Measurements from ENCODE around the gene BCL11B. TPM values are rescaled to one million over a fixed set of nuclear protein-coding genes. Genes with fewer than 3 reads are reported as not detected.

The BCL11B gene
- total and polyA plus RNA-seq, 5 donors from 2014 or later = 5.3 to 210 (median 5.6) TPM

DNA sequence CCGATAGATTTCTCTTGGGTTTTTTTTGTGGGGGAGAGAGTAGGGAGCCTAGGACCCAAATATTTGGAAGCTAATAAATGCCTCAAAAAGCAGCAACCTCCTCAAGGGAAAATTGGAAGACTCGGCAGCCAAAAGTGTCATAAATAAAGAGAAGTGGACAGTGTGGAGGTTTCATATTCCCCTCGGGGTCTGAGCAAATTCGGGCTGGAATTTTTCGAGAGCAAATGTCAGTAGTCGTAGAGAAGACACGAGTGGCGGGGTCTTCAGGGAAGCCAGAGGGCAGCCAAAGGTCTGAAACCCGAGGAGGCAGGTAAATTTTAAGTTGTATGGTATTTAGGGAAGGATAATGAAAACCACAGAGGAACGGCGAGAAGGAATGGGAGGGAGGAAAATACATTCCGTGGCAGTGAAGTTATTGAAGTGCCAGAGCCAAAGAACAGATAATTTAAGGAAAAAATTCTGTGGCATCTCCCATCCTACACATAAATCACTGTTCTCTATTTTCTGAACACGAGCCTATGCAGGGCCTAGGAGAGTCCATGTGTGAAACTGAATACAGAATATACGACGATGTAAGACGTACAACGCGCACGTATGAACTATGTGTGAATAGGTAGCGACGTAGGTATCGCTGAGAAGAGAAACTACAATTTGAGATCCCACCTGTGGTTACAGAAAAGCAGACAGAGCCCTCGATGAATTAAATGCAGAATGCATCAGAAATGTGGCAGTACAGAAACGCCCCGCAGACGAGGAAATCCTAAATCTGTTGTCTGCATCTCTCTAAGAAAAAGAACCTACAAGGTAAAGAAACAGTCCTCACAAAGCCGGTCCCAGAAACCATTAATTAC lies 12.9 kb downstream of the BCL11B start:
- H3K27ac ChIP-seq (ENCODE audit: insufficient read depth, low read length, poor library complexity, severe bottlenecking) = peak overlapping the region; percentile 99
- H3K4me1 ChIP-seq (ENCODE audit: control insufficient read depth, insufficient read depth, low read length, poor library complexity, severe bottlenecking) = peaks cover 100% of the 10 kb centered on the region
- H3K9me3 Mint-ChIP-seq = peaks cover 0 to 1% (median 0%) of the 10 kb centered on the region in 7 donors
- H3K36me3 Mint-ChIP-seq = peaks cover 70% of the 10 kb centered on the region
- H3K27ac Mint-ChIP-seq = peak overlapping the region; percentile 100
- DNase-seq = peak; percentile 59 to 83 (median 78)
- no peaks in the 10 kb centered on the region for H3K9me3 ChIP-seq (ENCODE audit: control insufficient read depth in 2 of 2, low read length in 2 of 2)
- no peaks in the 10 kb centered on the region for H3K27me3 ChIP-seq (ENCODE audit: control insufficient read depth, insufficient read depth, low read length)
- peak overlapping the region; percentile 94 to 99 (median 96) for H3K4me3 Mint-ChIP-seq
- peaks cover 6% of the 10 kb centered on the region for H3K27me3 Mint-ChIP-seq
- peak overlapping the region; percentile 99 for H3K4me3 ChIP-seq (ENCODE audit: low read depth, low read length)
- peak; percentile 53 to 62 for ATAC-seq (ENCODE audit: low read depth in 2 of 2)
- peaks cover 18 to 99% (median 70%) of the 10 kb centered on the region in 4 donors for H3K4me1 Mint-ChIP-seq
- H3K36me3 ChIP-seq (ENCODE audit: control insufficient read depth, insufficient read depth, low read length) = peaks cover 40% of the 10 kb centered on the region

DNA sequence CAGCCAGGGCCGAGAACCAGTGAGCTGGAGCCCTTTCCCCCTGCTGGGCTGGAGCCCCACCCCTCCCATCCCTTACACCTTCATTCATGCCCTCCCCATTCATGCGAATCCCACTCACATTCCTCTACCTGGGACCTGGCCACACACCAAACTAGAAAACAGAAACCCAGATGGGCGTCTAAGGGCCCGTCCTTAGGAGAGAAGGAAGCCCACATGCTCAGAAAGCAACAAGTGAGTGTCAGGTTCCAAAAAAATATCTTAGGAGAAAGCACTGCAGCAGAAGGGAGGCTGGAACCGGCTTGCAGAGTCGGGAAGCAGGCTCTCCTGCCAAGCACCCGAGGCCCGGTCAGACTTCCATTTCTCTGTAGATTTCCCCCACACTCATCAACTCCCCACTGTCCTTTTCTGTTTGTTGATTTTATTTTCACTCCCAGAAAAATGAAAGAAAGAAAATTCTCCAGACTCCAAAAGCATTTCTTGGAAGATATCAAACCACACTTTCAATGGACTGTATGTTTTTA lies 13.6 kb downstream of the BCL11B start:
- peak in 2 of 3 donors; percentile 16 to 17 for DNase-seq
- Histone ChIP-seq H3K27me3 (ENCODE audit: control insufficient read depth, insufficient read depth, low read length) (no peaks in the 10 kb centered on the region), H3K4me3 (ENCODE audit: low read depth, low read length) (peak overlapping the region; percentile 99), H3K27ac (ENCODE audit: insufficient read depth, low read length, poor library complexity, severe bottlenecking) (peak overlapping the region; percentile 99), H3K36me3 (ENCODE audit: control insufficient read depth, insufficient read depth, low read length) (peaks cover 44% of the 10 kb centered on the region), H3K9me3 (ENCODE audit: control insufficient read depth in 2 of 2, low read length in 2 of 2) (no peaks in the 10 kb centered on the region), H3K4me1 (ENCODE audit: control insufficient read depth, insufficient read depth, low read length, poor library complexity, severe bottlenecking) (peaks cover 100% of the 10 kb centered on the region)
- Mint-ChIP-seq H3K36me3 (peaks cover 69% of the 10 kb centered on the region), H3K27me3 (peaks cover 6% of the 10 kb centered on the region), H3K27ac (peak overlapping the region; percentile 100), H3K9me3 (peaks cover 0 to 1% (median 0%) of the 10 kb centered on the region in 7 donors), H3K4me3 (peak overlapping the region; percentile 94 to 99 (median 96)), H3K4me1 (peaks cover 16 to 99% (median 68%) of the 10 kb centered on the region in 4 donors)
- no peak for ATAC-seq (ENCODE audit: low read depth in 2 of 2)

DNA sequence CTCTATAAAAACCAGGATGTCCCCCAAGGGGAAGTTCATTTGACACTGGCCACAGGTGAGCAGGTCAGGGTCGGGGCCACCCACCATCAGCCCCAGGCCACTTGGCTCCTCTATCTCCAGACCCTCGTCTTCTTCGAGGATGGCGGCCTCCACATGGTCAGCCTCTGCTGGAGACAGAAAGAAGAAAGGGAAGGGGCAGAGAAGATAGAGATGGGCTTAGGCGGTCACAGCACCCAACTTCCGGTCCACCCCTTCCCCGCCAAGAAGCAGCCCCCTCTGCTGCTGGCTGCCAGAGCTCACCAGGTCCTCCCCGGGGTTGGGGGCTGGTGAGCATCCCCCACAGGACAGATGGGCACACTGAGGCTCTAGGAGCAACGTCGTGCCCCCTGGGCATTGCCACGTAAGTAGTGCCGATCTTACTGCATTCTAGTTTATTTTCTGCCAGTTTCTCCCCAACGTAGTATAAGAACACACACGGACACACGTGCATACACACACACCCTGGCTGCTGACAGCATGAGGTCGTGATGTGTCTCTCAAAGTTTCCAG lies 14.2 kb downstream of the BCL11B start:
- H3K4me1 Mint-ChIP-seq = peaks cover 16 to 99% (median 72%) of the 10 kb centered on the region in 4 donors
- Histone ChIP-seq H3K27me3 (ENCODE audit: control insufficient read depth, insufficient read depth, low read length) (no peaks in the 10 kb centered on the region), H3K9me3 (ENCODE audit: control insufficient read depth in 2 of 2, low read length in 2 of 2) (no peaks in the 10 kb centered on the region), H3K36me3 (ENCODE audit: control insufficient read depth, insufficient read depth, low read length) (peaks cover 44% of the 10 kb centered on the region), H3K4me1 (ENCODE audit: control insufficient read depth, insufficient read depth, low read length, poor library complexity, severe bottlenecking) (peaks cover 100% of the 10 kb centered on the region), H3K4me3 (ENCODE audit: low read depth, low read length) (peak overlapping the region; percentile 99), H3K27ac (ENCODE audit: insufficient read depth, low read length, poor library complexity, severe bottlenecking) (peak overlapping the region; percentile 99)
- H3K27me3 Mint-ChIP-seq = peaks cover 5% of the 10 kb centered on the region
- H3K36me3 Mint-ChIP-seq = peaks cover 72% of the 10 kb centered on the region
- H3K9me3 Mint-ChIP-seq = peaks cover 0 to 1% (median 0%) of the 10 kb centered on the region in 7 donors
- peak in 2 of 3 donors; percentile 46 to 61 for DNase-seq
- no peak for ATAC-seq (ENCODE audit: low read depth in 2 of 2)
- H3K27ac Mint-ChIP-seq = peak overlapping the region; percentile 100
- peak overlapping the region; percentile 94 to 99 (median 96) for H3K4me3 Mint-ChIP-seq

DNA sequence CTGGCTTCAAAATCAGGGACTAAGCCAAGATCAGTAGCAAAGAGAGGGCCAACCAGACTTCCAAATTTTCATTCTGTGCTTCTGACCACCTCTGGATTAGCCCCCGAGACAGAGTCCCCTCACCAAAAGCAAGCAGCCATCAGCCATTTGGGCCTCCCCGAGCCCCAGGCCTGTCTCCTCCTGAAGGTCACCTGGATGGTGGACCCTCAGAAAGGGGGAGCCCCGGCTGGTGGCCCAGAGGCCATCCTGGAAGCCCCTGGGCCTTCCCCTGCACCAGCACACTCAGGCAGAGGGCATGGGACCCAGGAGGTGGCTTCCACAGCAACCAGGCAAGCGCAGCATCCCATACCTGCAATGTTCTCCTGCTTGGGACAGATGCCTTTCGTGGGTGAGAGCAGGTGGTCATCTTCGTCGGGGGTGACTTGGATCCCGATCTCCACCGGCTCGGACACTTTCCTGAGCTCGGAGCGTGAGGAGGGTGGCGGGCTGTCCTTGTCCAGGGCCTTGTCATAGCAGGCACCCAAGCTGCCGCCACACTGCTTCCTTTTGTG lies 14.8 kb downstream of the BCL11B start:
- Mint-ChIP-seq H3K9me3 (peaks cover 0 to 1% (median 0%) of the 10 kb centered on the region in 7 donors), H3K4me3 (peak overlapping the region; percentile 94 to 99 (median 96)), H3K27me3 (no peaks in the 10 kb centered on the region), H3K36me3 (peaks cover 71% of the 10 kb centered on the region), H3K4me1 (peaks cover 16 to 99% (median 70%) of the 10 kb centered on the region in 4 donors), H3K27ac (peak overlapping the region; percentile 100)
- Histone ChIP-seq H3K9me3 (ENCODE audit: control insufficient read depth in 2 of 2, low read length in 2 of 2) (no peaks in the 10 kb centered on the region), H3K4me1 (ENCODE audit: control insufficient read depth, insufficient read depth, low read length, poor library complexity, severe bottlenecking) (peaks cover 100% of the 10 kb centered on the region), H3K4me3 (ENCODE audit: low read depth, low read length) (peak overlapping the region; percentile 99), H3K36me3 (ENCODE audit: control insufficient read depth, insufficient read depth, low read length) (peaks cover 49% of the 10 kb centered on the region), H3K27ac (ENCODE audit: insufficient read depth, low read length, poor library complexity, severe bottlenecking) (peak overlapping the region; percentile 99), H3K27me3 (ENCODE audit: control insufficient read depth, insufficient read depth, low read length) (no peaks in the 10 kb centered on the region)
- no peak for ATAC-seq (ENCODE audit: low read depth in 2 of 2)
- peak in 1 of 3 donors; percentile 2 for DNase-seq

DNA sequence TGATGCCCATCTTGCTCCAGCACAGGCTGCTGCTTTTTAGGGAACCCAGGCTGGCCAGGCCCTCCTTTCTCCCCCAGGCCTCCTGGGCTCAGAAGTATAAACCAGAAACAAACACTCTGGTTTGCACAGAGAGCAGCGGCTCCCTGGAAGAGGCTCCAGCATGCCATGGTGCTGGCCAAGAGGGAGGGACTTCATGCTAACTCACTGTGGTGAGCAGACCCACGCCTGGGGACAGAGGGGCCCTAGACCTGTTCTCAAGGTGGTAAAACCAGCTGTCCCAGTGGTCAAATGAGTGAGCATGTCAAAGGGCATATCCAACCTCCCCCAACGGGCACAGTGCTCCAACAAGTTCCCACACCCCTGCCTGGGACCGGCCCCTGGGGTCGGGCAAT lies 15.5 kb downstream of the BCL11B start:
- Mint-ChIP-seq H3K4me1 (peaks cover 19 to 99% (median 69%) of the 10 kb centered on the region in 4 donors), H3K9me3 (peaks cover 0 to 1% (median 0%) of the 10 kb centered on the region in 7 donors), H3K4me3 (peak overlapping the region; percentile 94 to 99 (median 96)), H3K27ac (peak overlapping the region; percentile 100), H3K27me3 (no peaks in the 10 kb centered on the region), H3K36me3 (peaks cover 73% of the 10 kb centered on the region)
- H3K4me3 ChIP-seq (ENCODE audit: low read depth, low read length) = peak overlapping the region; percentile 99
- H3K9me3 ChIP-seq (ENCODE audit: control insufficient read depth in 2 of 2, low read length in 2 of 2) = no peaks in the 10 kb centered on the region
- DNase-seq (peak in 1 of 3 donors; percentile 15), ATAC-seq (ENCODE audit: low read depth in 2 of 2) (no peak)
- H3K36me3 ChIP-seq (ENCODE audit: control insufficient read depth, insufficient read depth, low read length) = peaks cover 56% of the 10 kb centered on the region
- H3K27ac ChIP-seq (ENCODE audit: insufficient read depth, low read length, poor library complexity, severe bottlenecking) = peak overlapping the region; percentile 99
- peaks cover 100% of the 10 kb centered on the region for H3K4me1 ChIP-seq (ENCODE audit: control insufficient read depth, insufficient read depth, low read length, poor library complexity, severe bottlenecking)
- H3K27me3 ChIP-seq (ENCODE audit: control insufficient read depth, insufficient read depth, low read length) = no peaks in the 10 kb centered on the region

DNA sequence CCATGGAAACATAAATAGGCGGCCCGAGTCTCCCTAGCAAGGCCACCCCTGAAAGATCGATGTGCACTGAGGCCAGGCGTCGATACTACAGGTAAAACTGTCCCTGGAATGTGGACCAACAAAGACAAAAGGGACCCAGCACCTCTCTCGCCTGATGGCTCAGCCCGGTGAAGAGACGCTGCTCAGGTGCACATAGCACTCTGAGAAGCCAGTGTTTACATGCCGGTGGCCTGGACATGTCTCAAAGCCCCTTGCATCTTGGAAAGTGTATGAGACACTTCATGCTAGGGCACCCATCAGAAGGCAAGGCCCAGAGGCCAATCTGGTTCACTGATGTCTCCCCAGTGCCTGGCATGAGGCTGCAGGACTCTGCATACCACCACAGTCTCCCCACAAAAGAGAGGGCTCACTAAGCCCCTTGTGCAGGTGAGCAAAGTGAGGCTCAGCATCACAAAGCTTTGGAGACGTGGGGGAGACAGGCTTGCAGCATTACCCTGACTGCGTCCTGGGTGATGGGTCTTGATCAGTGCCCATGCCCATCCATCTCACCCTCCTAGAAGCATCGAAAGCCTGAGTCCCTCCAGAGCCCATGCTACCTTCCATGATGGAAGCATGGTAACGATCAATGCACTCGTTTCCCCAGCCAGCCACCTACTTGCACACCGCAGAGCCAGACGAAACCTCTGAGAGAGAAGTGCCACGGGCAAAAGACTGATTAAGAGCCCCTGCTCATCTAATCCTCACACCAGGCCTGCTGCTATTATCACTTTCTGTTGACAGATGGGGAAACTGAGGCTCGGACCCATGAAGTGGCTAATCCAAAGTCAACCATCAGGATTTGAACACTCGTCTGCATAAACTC lies 16.1 kb downstream of the BCL11B start:
- H3K27ac ChIP-seq (ENCODE audit: insufficient read depth, low read length, poor library complexity, severe bottlenecking) = peak overlapping the region; percentile 99
- ATAC-seq (ENCODE audit: low read depth in 2 of 2) (no peak), DNase-seq (peak in 2 of 3 donors; percentile 15 to 38)
- peaks cover 100% of the 10 kb centered on the region for H3K4me1 ChIP-seq (ENCODE audit: control insufficient read depth, insufficient read depth, low read length, poor library complexity, severe bottlenecking)
- H3K36me3 ChIP-seq (ENCODE audit: control insufficient read depth, insufficient read depth, low read length) = peaks cover 57% of the 10 kb centered on the region
- peaks cover 19 to 99% (median 70%) of the 10 kb centered on the region in 4 donors for H3K4me1 Mint-ChIP-seq
- H3K27me3 ChIP-seq (ENCODE audit: control insufficient read depth, insufficient read depth, low read length) = no peaks in the 10 kb centered on the region
- H3K4me3 Mint-ChIP-seq = peak overlapping the region; percentile 93 to 98 (median 94)
- peak overlapping the region; percentile 99 for H3K4me3 ChIP-seq (ENCODE audit: low read depth, low read length)
- no peaks in the 10 kb centered on the region for H3K9me3 ChIP-seq (ENCODE audit: control insufficient read depth in 2 of 2, low read length in 2 of 2)
- peak overlapping the region; percentile 100 for H3K27ac Mint-ChIP-seq
- peaks cover 0 to 1% (median 0%) of the 10 kb centered on the region in 7 donors for H3K9me3 Mint-ChIP-seq
- H3K27me3 Mint-ChIP-seq = no peaks in the 10 kb centered on the region
- H3K36me3 Mint-ChIP-seq = peaks cover 74% of the 10 kb centered on the region
